Erythroblast (primary cell): ENCODE measurements around the gene SZT2.

Experiments used
- GATA1 ChIP-seq: IDR thresholded peaks from 2 replicates; pipeline ENCODE4 v1.6.1; 2011; ENCODE audit warnings: low read depth, mild to moderate bottlenecking, control low read depth, low read length, moderate library complexity
- POLR2A ChIP-seq: IDR thresholded peaks from 2 replicates; pipeline ENCODE4 v1.6.1; 2011; ENCODE audit warnings: mild to moderate bottlenecking, low read length

- TF ChIP-seq POLR2A (no peak), GATA1 (no peak)
Measured at GRCh38 chr1:43488165-43488564, 98.5 kb downstream of the SZT2 start.
